Naive B cell (primary cell): ENCODE results near the gene ING3. TPM values are rescaled to one million over a fixed set of nuclear protein-coding genes. Genes with fewer than 3 reads are reported as not detected.

ENCODE experiments used
- ATAC-seq, 2 donors: fragments of 150-1000 bp; cut with Tn5 transposase; 2 replicates each; pipeline ENCODE4 v1.10.0; 2021; ENCODE audit warnings: low read depth in 2 of 2, mild to moderate bottlenecking in 2 of 2, moderate library complexity in 2 of 2
- DNase-seq: peaks from one replicate; pipeline ENCODE4 v3.0.0; 2022
- H3K27ac Mint-ChIP-seq, 6 donors: one replicate each; pipeline ENCODE4 v1.8.0; 2020 to 2022; ENCODE audit warnings: mild to moderate bottlenecking in 6 of 6, mixed read lengths in 6 of 6, moderate library complexity in 5 of 6, inconsistent platforms in 2 of 6
- H3K27me3 Mint-ChIP-seq, 3 donors: one replicate each; pipeline ENCODE4 v1.8.0; 2021 to 2022; ENCODE audit warnings: mixed read lengths in 3 of 3, mild to moderate bottlenecking in 1 of 3
- H3K36me3 Mint-ChIP-seq, 2 donors: one replicate each; pipeline ENCODE4 v1.8.0; 2020 to 2022; ENCODE audit warnings: mixed read lengths in 2 of 2, inconsistent platforms in 1 of 2, mild to moderate bottlenecking in 1 of 2
- H3K4me1 Mint-ChIP-seq, 3 donors: one replicate each; pipeline ENCODE4 v1.8.0; 2020 to 2022; ENCODE audit warnings: mixed read lengths in 3 of 3, inconsistent platforms in 1 of 3, mild to moderate bottlenecking in 1 of 3, moderate library complexity in 1 of 3
- H3K4me3 Mint-ChIP-seq, 8 donors: one replicate each; pipeline ENCODE4 v1.8.0; 2020 to 2022; ENCODE audit warnings: mild to moderate bottlenecking in 8 of 8, mixed read lengths in 8 of 8, moderate library complexity in 8 of 8, inconsistent platforms in 2 of 8
- H3K9me3 Mint-ChIP-seq, 7 donors: one replicate each; pipeline ENCODE4 v1.8.0; 2020 to 2022; ENCODE audit warnings: mixed read lengths in 7 of 7, mild to moderate bottlenecking in 5 of 7, inconsistent platforms in 2 of 7, moderate library complexity in 1 of 7
- polyA plus RNA-seq, 6 donors: library from polyadenylated mRNA; unstranded; fragments of 300-500 nt; fragmentation: Illumina TruSeq; gene quantifications; one replicate each; pipeline ENCODE4 v1.2.3, GENCODE V29; 2021; ENCODE audit warnings: low read depth in 6 of 6

Gene ING3
- polyA plus RNA-seq, 6 donors from 2014 or later, result 48.3 to 61.3 (median 53.6) TPM

- no peaks in the 10 kb centered on the region for H3K36me3 Mint-ChIP-seq
- peaks cover 8 to 20% (median 15%) of the 10 kb centered on the region in 3 donors for H3K27me3 Mint-ChIP-seq
- no peak overlapping the region for H3K4me3 Mint-ChIP-seq
- no peaks in the 10 kb centered on the region for H3K9me3 Mint-ChIP-seq
- no peak for ATAC-seq
- H3K27ac Mint-ChIP-seq, result no peak overlapping the region
- no peak for DNase-seq
- H3K4me1 Mint-ChIP-seq, result no peaks in the 10 kb centered on the region
Measured at GRCh38 chr7:120933475-120933874, 17.1 kb upstream of the ING3 start.

GRCh38 chr7:120939345-120939744 is 11.2 kb upstream of the ING3 start:
- ATAC-seq (no peak), DNase-seq (no peak)
- H3K36me3 Mint-ChIP-seq, result no peaks in the 10 kb centered on the region
- H3K4me1 Mint-ChIP-seq, result no peaks in the 10 kb centered on the region
- no peak overlapping the region for H3K27ac Mint-ChIP-seq
- peak overlapping the region in 1 of 8 donors; percentile 36 for H3K4me3 Mint-ChIP-seq
- H3K9me3 Mint-ChIP-seq, result no peaks in the 10 kb centered on the region
- H3K27me3 Mint-ChIP-seq, result peaks cover 4 to 11% (median 8%) of the 10 kb centered on the region in 3 donors

DNA sequence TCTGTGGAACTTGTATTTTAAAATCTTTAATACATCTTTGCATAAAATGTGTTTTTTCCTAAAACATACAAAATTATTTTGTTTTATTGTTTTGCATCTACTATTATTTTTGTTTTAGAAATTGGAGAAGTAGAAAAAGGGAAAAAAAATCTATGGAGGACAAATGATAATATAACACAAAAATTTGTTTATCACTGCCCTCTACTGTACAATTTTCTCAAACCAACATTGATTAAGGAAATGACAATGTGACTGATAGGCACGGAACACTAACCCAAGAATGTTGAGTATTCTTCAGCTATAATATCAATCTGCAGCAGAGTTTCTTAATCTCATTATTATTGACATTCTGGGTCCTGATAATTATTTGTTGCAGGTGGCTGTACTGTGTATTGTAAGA is 9.5 kb upstream of the ING3 start:
- DNase-seq, result no peak
- peaks cover 0 to 4% (median 1%) of the 10 kb centered on the region in 3 donors for H3K27me3 Mint-ChIP-seq
- peak; percentile 48 to 52 for ATAC-seq
- no peaks in the 10 kb centered on the region for H3K9me3 Mint-ChIP-seq
- H3K36me3 Mint-ChIP-seq, result no peaks in the 10 kb centered on the region
- H3K4me3 Mint-ChIP-seq, result no peak overlapping the region
- no peak overlapping the region for H3K27ac Mint-ChIP-seq
- no peaks in the 10 kb centered on the region for H3K4me1 Mint-ChIP-seq

GRCh38 chr7:120941856-120942255 is 8.7 kb upstream of the ING3 start:
- DNase-seq, result no peak
- H3K27me3 Mint-ChIP-seq, result peaks cover 0 to 7% (median 4%) of the 10 kb centered on the region in 3 donors
- H3K36me3 Mint-ChIP-seq, result no peaks in the 10 kb centered on the region
- no peaks in the 10 kb centered on the region for H3K9me3 Mint-ChIP-seq
- ATAC-seq, result no peak
- no peak overlapping the region for H3K4me3 Mint-ChIP-seq
- no peaks in the 10 kb centered on the region for H3K4me1 Mint-ChIP-seq
- H3K27ac Mint-ChIP-seq, result no peak overlapping the region

DNA sequence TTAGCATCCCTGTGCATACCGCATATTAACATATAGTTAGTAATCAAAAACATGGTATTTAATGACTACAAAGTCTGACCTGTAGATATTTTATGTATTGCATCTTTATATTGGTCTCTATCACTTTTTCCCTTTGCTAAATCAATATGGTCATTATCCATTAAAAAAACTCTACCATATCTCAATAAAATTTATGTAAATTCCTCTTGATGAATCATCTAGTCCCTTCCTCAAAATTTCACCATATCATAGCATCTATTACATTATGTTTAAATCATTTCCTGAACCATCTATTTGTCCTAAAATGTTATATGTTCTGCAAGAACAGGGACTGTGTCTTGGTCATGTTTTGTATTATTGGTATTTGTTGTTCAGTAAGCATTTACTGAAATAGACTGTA is 7.7 kb upstream of the ING3 start:
- no peak for DNase-seq
- no peaks in the 10 kb centered on the region for H3K9me3 Mint-ChIP-seq
- no peak for ATAC-seq
- no peaks in the 10 kb centered on the region for H3K36me3 Mint-ChIP-seq
- H3K27me3 Mint-ChIP-seq, result peaks cover 0 to 7% (median 7%) of the 10 kb centered on the region in 3 donors
- no peak overlapping the region for H3K27ac Mint-ChIP-seq
- no peaks in the 10 kb centered on the region for H3K4me1 Mint-ChIP-seq
- H3K4me3 Mint-ChIP-seq, result no peak overlapping the region

DNA sequence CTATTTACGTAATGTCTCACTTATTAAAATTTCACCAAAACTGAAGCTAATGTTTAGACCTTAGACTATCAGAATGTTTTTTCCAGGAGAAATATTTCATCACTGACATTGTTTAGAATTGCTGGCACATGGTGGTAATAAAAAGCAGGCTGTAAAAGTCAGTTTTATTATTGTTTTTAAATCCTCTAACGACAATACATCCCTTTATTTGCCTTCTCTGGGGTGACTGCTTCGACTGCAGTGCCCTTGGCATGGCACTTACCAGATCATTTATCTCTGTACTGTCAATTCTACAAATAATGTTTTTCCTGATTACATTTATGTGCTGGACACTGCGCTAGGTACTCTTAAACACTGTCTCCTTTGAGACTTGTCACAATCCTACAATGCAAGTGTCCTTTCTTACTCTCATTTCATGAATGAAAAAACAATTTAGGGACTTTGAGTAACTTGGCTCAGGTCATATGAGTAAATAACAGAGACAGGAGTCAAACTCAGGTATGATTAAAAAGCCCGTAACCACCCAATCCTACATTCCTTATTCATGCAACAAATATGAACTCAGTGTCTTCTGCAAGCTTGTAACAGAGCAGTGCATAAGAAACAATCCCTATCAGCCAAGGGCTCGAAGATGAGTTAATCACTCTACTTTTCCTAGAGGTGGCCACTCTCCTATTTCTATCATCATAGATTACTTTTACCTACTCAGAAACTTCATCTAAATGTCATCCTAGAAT is 5.6 kb upstream of the ING3 start:
- H3K9me3 Mint-ChIP-seq, result no peaks in the 10 kb centered on the region
- no peak for ATAC-seq
- no peak overlapping the region for H3K27ac Mint-ChIP-seq
- no peak overlapping the region for H3K4me3 Mint-ChIP-seq
- H3K27me3 Mint-ChIP-seq, result peaks cover 0 to 7% (median 7%) of the 10 kb centered on the region in 3 donors
- H3K36me3 Mint-ChIP-seq, result no peaks in the 10 kb centered on the region
- H3K4me1 Mint-ChIP-seq, result peaks cover 7 to 8% (median 8%) of the 10 kb centered on the region in 3 donors
- no peak for DNase-seq

- Mint-ChIP-seq H3K36me3 (no peaks in the 10 kb centered on the region), H3K4me3 (peak overlapping the region in 2 of 8 donors; percentile 36 to 91), H3K27ac (peak overlapping the region in 2 of 6 donors; percentile 78 to 91), H3K4me1 (peaks cover 15 to 20% (median 19%) of the 10 kb centered on the region in 3 donors), H3K9me3 (no peaks in the 10 kb centered on the region), H3K27me3 (peaks cover 0 to 7% (median 7%) of the 10 kb centered on the region in 3 donors)
- no peak for DNase-seq
- ATAC-seq, result no peak
Measured at GRCh38 chr7:120947980-120948379, 2.6 kb upstream of the ING3 start.

GRCh38 chr7:120949393-120949911 is 1.1 kb upstream of the ING3 start:
- Mint-ChIP-seq H3K27me3 (peaks cover 0 to 7% (median 7%) of the 10 kb centered on the region in 3 donors), H3K4me3 (peak overlapping the region; percentile 91 to 97 (median 93)), H3K4me1 (peaks cover 15 to 25% (median 19%) of the 10 kb centered on the region in 3 donors), H3K36me3 (no peaks in the 10 kb centered on the region), H3K27ac (peak overlapping the region; percentile 5 to 99 (median 99)), H3K9me3 (no peaks in the 10 kb centered on the region)
- DNase-seq, result no peak
- ATAC-seq, result no peak

DNA sequence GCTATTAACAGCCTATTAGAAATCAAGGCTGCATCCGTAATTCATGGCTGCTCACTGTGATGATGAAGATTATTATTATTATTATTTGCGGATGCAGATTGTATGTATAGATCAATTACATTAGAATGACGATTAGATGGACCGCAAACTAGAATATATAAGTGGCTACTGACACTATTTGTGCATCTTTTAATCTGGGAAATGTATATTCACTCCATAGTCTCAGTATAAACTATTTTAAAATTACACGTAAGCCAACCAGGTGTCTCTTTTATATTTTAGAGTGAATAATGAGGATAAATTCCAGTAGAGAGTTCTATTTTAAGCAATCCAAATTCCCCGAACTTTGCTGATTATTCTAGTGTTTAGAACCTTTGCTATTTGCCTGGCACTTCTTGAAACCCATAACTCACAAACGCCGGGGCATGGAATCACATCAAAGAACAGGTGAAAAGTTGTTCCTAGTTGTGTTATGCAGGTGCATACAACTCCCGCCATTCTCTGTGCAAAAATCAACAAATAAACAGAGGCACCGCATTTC is 509 bp upstream of the ING3 start:
- ATAC-seq (no peak), DNase-seq (no peak)
- Mint-ChIP-seq H3K27me3 (peaks cover 0 to 7% (median 7%) of the 10 kb centered on the region in 3 donors), H3K9me3 (no peaks in the 10 kb centered on the region), H3K4me3 (peak overlapping the region; percentile 91 to 97 (median 93)), H3K27ac (peak overlapping the region; percentile 99 to 100 (median 99)), H3K36me3 (no peaks in the 10 kb centered on the region), H3K4me1 (peaks cover 18 to 25% (median 19%) of the 10 kb centered on the region in 3 donors)

GRCh38 chr7:120951309-120951699 is 727 bp downstream of the ING3 start:
- no peak for DNase-seq
- H3K4me1 Mint-ChIP-seq, result peaks cover 19 to 25% (median 19%) of the 10 kb centered on the region in 3 donors
- no peaks in the 10 kb centered on the region for H3K9me3 Mint-ChIP-seq
- H3K27ac Mint-ChIP-seq, result peak overlapping the region; percentile 99 to 100 (median 99)
- H3K27me3 Mint-ChIP-seq, result peaks cover 0 to 7% (median 3%) of the 10 kb centered on the region in 3 donors
- H3K4me3 Mint-ChIP-seq, result peak overlapping the region; percentile 91 to 97 (median 93)
- peaks cover 0 to 6% of the 10 kb centered on the region in 2 donors for H3K36me3 Mint-ChIP-seq
- no peak for ATAC-seq

- Mint-ChIP-seq H3K27me3 (peaks cover 0 to 7% (median 0%) of the 10 kb centered on the region in 3 donors), H3K9me3 (no peaks in the 10 kb centered on the region), H3K4me3 (peak overlapping the region; percentile 47 to 97 (median 92)), H3K36me3 (peaks cover 0 to 8% of the 10 kb centered on the region in 2 donors), H3K27ac (peak overlapping the region; percentile 89 to 100 (median 99)), H3K4me1 (peaks cover 19 to 25% (median 19%) of the 10 kb centered on the region in 3 donors)
- DNase-seq, result no peak
- ATAC-seq, result no peak
Measured at GRCh38 chr7:120951826-120952225, 1.2 kb downstream of the ING3 start.

GRCh38 chr7:120955577-120956149 is 5.1 kb downstream of the ING3 start:
- Mint-ChIP-seq H3K27me3 (no peaks in the 10 kb centered on the region), H3K36me3 (peaks cover 12 to 16% of the 10 kb centered on the region in 2 donors), H3K4me1 (peaks cover 23 to 28% (median 25%) of the 10 kb centered on the region in 3 donors), H3K27ac (no peak overlapping the region), H3K4me3 (no peak overlapping the region), H3K9me3 (no peaks in the 10 kb centered on the region)
- ATAC-seq (no peak), DNase-seq (no peak)

DNA sequence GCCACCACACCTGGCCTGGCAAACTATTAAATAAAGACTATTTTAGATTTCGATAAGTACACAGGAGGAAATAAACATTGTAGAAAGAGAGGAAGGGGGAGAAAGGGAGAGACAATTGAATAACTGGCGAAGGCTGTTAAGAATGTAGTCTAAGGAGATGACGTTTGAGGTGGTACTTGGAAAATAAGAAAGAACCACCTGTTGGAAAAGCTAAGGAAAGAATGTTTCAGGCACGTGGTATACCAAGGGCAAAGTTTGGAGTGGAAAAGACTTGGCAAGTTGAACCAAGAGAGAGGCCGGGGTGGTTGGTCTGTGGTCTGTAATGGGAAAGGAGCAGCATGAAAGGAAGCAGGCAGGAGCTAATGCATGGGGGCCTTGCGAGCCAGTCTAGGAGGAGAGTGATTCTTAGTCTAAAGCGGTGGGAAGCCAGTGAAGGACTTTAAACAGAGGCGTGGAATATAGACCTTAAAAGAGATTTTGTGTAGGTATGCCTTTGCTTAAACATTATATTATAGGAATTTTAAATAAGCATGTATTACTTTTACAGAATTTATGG is 9.4 kb downstream of the ING3 start:
- Mint-ChIP-seq H3K4me3 (no peak overlapping the region), H3K27me3 (no peaks in the 10 kb centered on the region), H3K9me3 (no peaks in the 10 kb centered on the region), H3K36me3 (peaks cover 12 to 22% of the 10 kb centered on the region in 2 donors), H3K27ac (peak overlapping the region in 4 of 6 donors; percentile 2 to 67 (median 26)), H3K4me1 (peaks cover 20 to 43% (median 24%) of the 10 kb centered on the region in 3 donors)
- DNase-seq (no peak), ATAC-seq (no peak)
